ENCODE data around the gene NCKAP5. TPM values are rescaled to one million over a fixed set of nuclear protein-coding genes. Genes with fewer than 3 reads are reported as not detected.

The NCKAP5 gene
- total and polyA plus RNA-seq, 2 experiments from 2014 or later = 0.65 to 0.86 TPM

DNA sequence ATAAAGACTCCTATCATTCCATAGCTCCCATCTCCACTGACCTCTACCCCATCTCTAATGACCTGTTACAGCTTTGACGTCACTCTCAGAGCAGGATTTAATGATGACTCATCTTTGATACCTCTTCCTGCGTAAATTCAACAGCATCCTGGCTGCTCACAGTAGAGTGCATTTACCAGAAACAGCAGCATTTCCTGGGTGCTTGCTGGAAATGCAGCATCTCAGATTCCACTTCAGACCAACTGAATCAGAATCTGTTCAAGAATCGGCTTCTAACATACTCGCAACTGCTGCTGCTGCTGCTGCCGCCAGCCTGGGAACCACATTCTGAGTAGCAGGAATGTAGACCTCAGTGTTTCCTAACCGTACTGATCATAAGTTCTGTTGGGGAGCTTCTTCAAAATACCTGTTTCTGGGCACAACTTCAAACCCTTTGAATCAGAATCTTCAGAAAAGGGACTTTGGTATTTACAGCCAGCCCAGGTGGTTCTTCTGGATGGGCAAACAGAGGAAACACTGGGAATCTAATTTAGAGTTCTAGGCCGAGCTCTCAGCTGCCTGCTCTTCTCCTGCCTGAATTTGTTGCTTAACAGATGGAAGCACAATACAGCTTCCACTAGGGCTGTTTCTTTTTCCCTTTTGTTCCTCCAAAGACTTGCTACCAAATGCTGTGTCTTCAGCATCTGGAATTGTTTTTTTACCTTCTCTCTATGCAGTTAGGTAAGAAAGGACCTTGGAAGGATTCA is 241.4 kb downstream of the NCKAP5 start:
- in situ Hi-C loops (cut with MboI) = no loop called here
- no peak overlapping the region for H3K4me2 ChIP-seq (ENCODE audit: unreplicated experiment)
- peaks cover 4% of the 10 kb centered on the region; the same call in 1 of the 2 replicates for H3K9me2 ChIP-seq (ENCODE audit: insufficient read depth)
- WGBS, 2 experiments (ENCODE audit: low coverage in 1 of 2, low lambda C conversion rate in 2 of 2, missing lambda C conversion rate in 2 of 2) = 79 to 80% methylated on average over 7 of the region's 7 CpGs
- H4K20me1 ChIP-seq (ENCODE audit: insufficient read depth) = no peaks in the 10 kb centered on the region
- no peak overlapping the region for H3K9ac ChIP-seq
- H3K4me3 ChIP-seq = no peak overlapping the region
- H3K27me3 ChIP-seq (replicated peaks; ENCODE audit: insufficient read depth) = no peaks in the 10 kb centered on the region
- H3F3A ChIP-seq (ENCODE audit: insufficient read depth) = no peaks in the 10 kb centered on the region
- H3K36me3 ChIP-seq (ENCODE audit: low read depth) = no peaks in the 10 kb centered on the region
- no peak overlapping the region for H3K27ac ChIP-seq
- H3K79me2 ChIP-seq (ENCODE audit: insufficient read depth) = no peaks in the 10 kb centered on the region
- no peak overlapping the region for H2AFZ ChIP-seq
- H3K4me1 ChIP-seq (ENCODE audit: insufficient read depth) = peaks cover 12% of the 10 kb centered on the region; the same call in 1 of the 2 replicates
- no peaks in the 10 kb centered on the region for H3K9me3 ChIP-seq (ENCODE audit: low read depth)
- no peak for DNase-seq
- TF ChIP-seq EZH2phosphoT487 (IDR thresholded peaks at IDR 0.05; ENCODE audit: insufficient read depth, low read depth) (no peak), EZH2 (IDR thresholded peaks at IDR 0.05; ENCODE audit: insufficient read depth, poor library complexity, severe bottlenecking) (no peak)

DNA sequence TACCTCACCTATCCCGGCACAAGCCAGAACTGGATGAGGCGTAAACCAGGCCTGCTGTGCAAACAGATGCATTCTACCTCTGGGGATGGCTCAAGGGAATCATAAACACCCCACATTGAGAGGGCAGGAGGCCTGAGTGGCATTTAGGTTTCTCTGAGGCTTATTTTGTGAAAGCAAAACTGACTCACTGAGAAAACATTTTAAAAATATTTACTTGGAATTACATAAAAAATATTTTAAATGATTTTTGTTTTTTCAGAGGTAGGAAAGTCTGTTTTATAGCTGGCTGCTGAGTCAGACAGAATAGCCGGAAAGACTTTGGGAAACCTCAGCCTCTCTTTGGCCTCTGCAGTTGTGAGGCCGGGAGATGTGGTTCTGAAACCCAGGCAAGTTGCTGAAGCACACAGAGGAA is 244.1 kb downstream of the NCKAP5 start:
- peak; percentile 72 for DNase-seq
- Histone ChIP-seq H3K4me1 (ENCODE audit: insufficient read depth) (peaks cover 12% of the 10 kb centered on the region; the same call in 1 of the 2 replicates), H4K20me1 (ENCODE audit: insufficient read depth) (no peaks in the 10 kb centered on the region), H3K36me3 (ENCODE audit: low read depth) (no peaks in the 10 kb centered on the region), H3F3A (ENCODE audit: insufficient read depth) (no peaks in the 10 kb centered on the region), H3K79me2 (ENCODE audit: insufficient read depth) (no peaks in the 10 kb centered on the region), H3K27ac (no peak overlapping the region), H3K4me3 (no peak overlapping the region), H3K9ac (no peak overlapping the region), H3K4me2 (ENCODE audit: unreplicated experiment) (no peak overlapping the region), H2AFZ (no peak overlapping the region), H3K9me3 (ENCODE audit: low read depth) (no peaks in the 10 kb centered on the region), H3K27me3 (replicated peaks; ENCODE audit: insufficient read depth) (no peaks in the 10 kb centered on the region), H3K9me2 (ENCODE audit: insufficient read depth) (peaks cover 5% of the 10 kb centered on the region; the same call in 1 of the 2 replicates)
- in situ Hi-C loops (cut with MboI) = no loop called here
- TF ChIP-seq EZH2 (IDR thresholded peaks at IDR 0.05; ENCODE audit: insufficient read depth, poor library complexity, severe bottlenecking) (no peak), EZH2phosphoT487 (IDR thresholded peaks at IDR 0.05; ENCODE audit: insufficient read depth, low read depth) (no peak)
- 37 to 47% methylated on average over 4 of the region's 4 CpGs for WGBS, 2 experiments (ENCODE audit: low coverage in 1 of 2, low lambda C conversion rate in 2 of 2, missing lambda C conversion rate in 2 of 2)

DNA sequence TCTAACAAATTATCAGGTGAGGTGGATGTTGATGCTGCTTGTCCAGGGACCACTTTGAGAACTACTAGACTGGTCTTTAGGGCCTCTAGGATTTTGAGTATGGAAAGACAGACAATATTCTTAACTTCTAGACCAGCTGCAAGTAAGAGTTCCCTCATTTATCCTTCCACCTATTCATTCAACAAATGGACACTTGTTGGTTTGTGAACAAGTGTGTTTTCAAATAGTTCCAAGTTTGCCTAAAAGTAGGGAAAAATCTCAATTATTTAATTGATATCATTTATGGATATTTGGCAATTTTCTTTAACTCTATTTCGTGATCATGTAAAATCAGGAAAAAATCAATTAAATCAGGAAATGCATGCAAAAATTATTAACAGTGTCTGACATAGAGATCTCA is 245.4 kb downstream of the NCKAP5 start:
- Histone ChIP-seq H3F3A (ENCODE audit: insufficient read depth) (no peaks in the 10 kb centered on the region), H3K4me2 (ENCODE audit: unreplicated experiment) (no peak overlapping the region), H3K27ac (no peak overlapping the region), H2AFZ (no peak overlapping the region), H3K9me3 (ENCODE audit: low read depth) (no peaks in the 10 kb centered on the region), H3K36me3 (ENCODE audit: low read depth) (no peaks in the 10 kb centered on the region), H3K4me3 (no peak overlapping the region), H3K9me2 (ENCODE audit: insufficient read depth) (peaks cover 5% of the 10 kb centered on the region; the same call in 1 of the 2 replicates), H3K79me2 (ENCODE audit: insufficient read depth) (no peaks in the 10 kb centered on the region), H3K27me3 (replicated peaks; ENCODE audit: insufficient read depth) (no peaks in the 10 kb centered on the region), H4K20me1 (ENCODE audit: insufficient read depth) (no peaks in the 10 kb centered on the region), H3K9ac (no peak overlapping the region), H3K4me1 (ENCODE audit: insufficient read depth) (peaks cover 12% of the 10 kb centered on the region; the same call in 1 of the 2 replicates)
- TF ChIP-seq EZH2phosphoT487 (IDR thresholded peaks at IDR 0.05; ENCODE audit: insufficient read depth, low read depth) (no peak), EZH2 (IDR thresholded peaks at IDR 0.05; ENCODE audit: insufficient read depth, poor library complexity, severe bottlenecking) (no peak)
- no peak for DNase-seq
- in situ Hi-C loops (cut with MboI) = no loop called here
- 48 to 49% methylated on average over 1 of the region's 1 CpG for WGBS, 2 experiments (ENCODE audit: low coverage in 1 of 2, low lambda C conversion rate in 2 of 2, missing lambda C conversion rate in 2 of 2)

DNA sequence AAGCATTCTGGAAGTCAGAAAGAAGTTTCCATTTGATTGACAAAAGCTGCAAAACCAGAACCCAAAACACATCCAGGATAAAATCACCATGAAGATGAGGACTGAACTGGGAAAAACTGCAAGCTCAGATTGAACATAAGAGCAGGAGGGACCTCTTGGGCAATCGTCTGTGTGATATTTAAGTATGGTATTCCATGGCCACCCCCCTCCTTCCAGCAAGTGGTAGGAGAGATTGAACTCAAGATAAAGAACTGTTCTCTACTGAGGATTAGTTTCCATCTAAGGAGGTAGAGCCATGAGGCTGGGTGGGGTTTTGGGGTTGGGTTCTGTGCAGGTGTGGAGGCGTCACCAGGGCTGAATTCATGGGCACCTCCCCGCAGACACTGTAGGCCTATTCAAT is 251.1 kb downstream of the NCKAP5 start:
- H3K36me3 ChIP-seq (ENCODE audit: low read depth) = no peaks in the 10 kb centered on the region
- H3K4me1 ChIP-seq (ENCODE audit: insufficient read depth) = no peaks in the 10 kb centered on the region
- H3K9me2 ChIP-seq (ENCODE audit: insufficient read depth) = peaks cover 4% of the 10 kb centered on the region
- no peaks in the 10 kb centered on the region for H3K9me3 ChIP-seq (ENCODE audit: low read depth)
- H2AFZ ChIP-seq = no peak overlapping the region
- no peaks in the 10 kb centered on the region for H4K20me1 ChIP-seq (ENCODE audit: insufficient read depth)
- 57 to 61% methylated on average over 3 of the region's 3 CpGs for WGBS, 2 experiments (ENCODE audit: low coverage in 1 of 2, low lambda C conversion rate in 2 of 2, missing lambda C conversion rate in 2 of 2)
- H3K4me2 ChIP-seq (ENCODE audit: unreplicated experiment) = no peak overlapping the region
- in situ Hi-C loops (cut with MboI) = no loop called here
- no peak overlapping the region for H3K27ac ChIP-seq
- TF ChIP-seq EZH2 (IDR thresholded peaks at IDR 0.05; ENCODE audit: insufficient read depth, poor library complexity, severe bottlenecking) = no peak
- H3K79me2 ChIP-seq (ENCODE audit: insufficient read depth) = no peaks in the 10 kb centered on the region
- no peaks in the 10 kb centered on the region for H3K27me3 ChIP-seq (replicated peaks; ENCODE audit: insufficient read depth)
- DNase-seq = no peak
- no peak overlapping the region for H3K4me3 ChIP-seq
- no peaks in the 10 kb centered on the region for H3F3A ChIP-seq (ENCODE audit: insufficient read depth)
- no peak overlapping the region for H3K9ac ChIP-seq

Data from GM23248 (cell line).